Fibroblast of mammary gland (primary cell): Measurements from ENCODE around the gene POU2F3.
A peak's percentile ranks its signal among the peaks of the same experiment; 100 is the strongest.

ENCODE experiments used
- DNase-seq: peaks from one replicate; pipeline ENCODE4 v3.0.0-alpha.2; 2010; ENCODE audit warnings: low read depth
- H3K4me3 ChIP-seq: 2 replicates; pipeline ENCODE4 v1.5.1; 2011; ENCODE audit warnings: low read depth, mild to moderate bottlenecking, low read length, moderate library complexity; ENCODE audit not compliant: control insufficient read depth
- CTCF ChIP-seq: conservative IDR thresholded peaks from 2 replicates; pipeline ENCODE4 v1.5.1; 2011; ENCODE audit warnings: low read depth, low read length, inconsistent platforms; ENCODE audit not compliant: control insufficient read depth, insufficient read depth

Gene POU2F3

DNA sequence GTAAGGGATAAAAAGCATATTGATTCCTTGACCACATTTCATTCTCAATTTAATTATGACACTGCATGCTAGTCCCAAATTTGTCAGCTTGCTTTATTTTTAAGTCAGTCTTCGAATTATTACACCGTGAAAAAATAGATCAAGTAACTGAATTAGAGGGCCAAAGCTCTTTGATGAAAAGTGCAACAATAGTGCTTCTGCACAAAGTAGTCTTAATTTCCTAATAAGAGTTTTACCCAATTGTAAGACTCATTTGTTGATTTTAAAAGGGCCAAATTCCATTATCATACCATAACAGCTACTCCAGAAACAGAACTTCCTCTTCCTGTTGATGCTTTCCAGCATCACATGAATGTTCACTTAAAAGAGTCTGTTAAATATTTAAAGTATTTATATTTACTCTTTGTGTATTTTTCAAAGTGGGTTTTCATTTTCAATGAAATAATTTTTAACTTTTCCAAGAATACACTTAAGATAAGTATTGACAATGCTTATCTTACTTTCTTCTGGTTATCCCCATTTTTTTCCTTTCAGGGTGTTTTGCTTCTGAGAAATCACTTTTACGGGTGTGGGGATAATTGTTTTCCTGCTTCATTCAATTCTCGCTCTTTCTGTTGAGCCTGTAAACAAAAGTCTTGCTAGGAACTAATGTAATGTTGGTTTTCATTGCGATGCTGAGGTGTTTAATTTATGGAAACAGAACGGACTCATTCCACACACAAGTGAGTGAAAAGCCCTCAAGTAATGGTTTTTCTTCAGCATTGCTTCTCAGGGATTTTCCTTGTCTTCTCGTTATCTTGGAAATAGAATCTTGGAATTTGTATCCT is 98.4 kb downstream of the POU2F3 start:
- TF ChIP-seq CTCF = no peak
- H3K4me3 ChIP-seq = peak overlapping the region; percentile 91
- DNase-seq = peak; percentile 49

DNA sequence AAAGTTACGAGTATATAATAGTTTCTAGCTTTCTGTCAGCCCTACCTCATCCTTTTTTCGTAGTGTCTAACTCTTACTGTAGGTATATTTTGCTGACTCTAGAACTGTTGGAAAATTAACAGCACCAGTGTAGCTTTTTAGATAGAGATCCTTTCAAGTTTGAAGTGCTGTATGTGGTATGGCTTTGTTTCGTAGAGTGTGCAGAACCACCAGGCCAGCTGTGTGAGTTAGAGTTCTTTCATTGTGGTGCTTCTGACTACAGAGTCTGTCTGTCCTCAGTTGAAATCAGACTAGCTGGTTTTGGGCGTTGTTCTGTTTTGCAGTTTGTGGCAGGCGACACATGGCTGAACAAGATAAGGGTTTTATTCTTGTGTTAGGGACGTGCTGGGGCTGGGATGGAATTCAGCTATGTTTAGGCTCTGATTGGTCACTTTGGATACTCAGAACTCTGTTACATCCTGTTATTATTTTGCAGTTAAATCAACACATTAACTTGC is 99.5 kb downstream of the POU2F3 start:
- no peak for TF ChIP-seq CTCF
- DNase-seq = peak; percentile 35
- peak overlapping the region; percentile 33 for H3K4me3 ChIP-seq

GRCh38 chr11:120340529-120340928 is 100.6 kb downstream of the POU2F3 start:
- DNase-seq = peak; percentile 49
- no peak for TF ChIP-seq CTCF
- no peak overlapping the region for H3K4me3 ChIP-seq

DNA sequence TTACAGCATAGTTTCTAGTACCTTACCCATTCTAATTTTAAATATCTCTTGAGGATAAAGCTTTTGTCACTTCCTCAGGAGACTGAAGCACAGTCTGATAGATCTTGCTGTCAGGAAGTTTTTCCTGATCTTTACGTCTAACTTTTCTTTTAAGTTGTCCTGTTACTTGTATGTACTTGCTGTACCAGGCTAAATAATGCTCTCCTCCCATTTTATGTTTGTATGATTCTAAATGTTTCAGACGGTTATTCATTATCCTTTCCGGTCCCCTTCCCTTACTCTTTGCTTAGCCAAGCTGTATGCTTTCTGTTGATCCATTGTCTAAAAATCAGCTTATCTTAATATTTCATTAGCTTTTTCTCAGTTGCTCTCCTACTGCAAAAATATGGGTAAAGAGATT is 102.3 kb downstream of the POU2F3 start:
- TF ChIP-seq CTCF = no peak
- DNase-seq = no peak
- H3K4me3 ChIP-seq = no peak overlapping the region

- DNase-seq = no peak
- TF ChIP-seq CTCF = no peak
- no peak overlapping the region for H3K4me3 ChIP-seq
Observed at GRCh38 chr11:120342678-120343077, 102.7 kb downstream of the POU2F3 start.

DNA sequence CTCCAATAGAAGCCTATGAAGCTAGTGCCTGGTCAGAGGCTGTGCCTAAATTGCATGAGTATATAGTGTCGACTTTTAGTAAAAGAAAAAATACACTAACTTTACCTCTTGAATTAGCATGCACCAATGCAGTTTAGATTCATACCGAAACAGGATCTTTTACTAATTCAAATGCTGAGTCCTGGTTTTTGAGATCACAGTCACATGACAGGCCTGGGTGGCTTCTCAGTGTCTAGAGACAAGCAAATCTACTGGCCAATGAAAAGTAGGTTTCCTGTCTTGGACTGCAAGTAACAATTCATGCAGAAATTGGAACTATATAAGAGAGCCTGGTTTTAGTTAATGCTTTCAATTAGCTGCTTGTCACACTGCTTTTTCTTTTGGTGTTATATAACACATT is 103.5 kb downstream of the POU2F3 start:
- H3K4me3 ChIP-seq = no peak overlapping the region
- TF ChIP-seq CTCF = no peak
- DNase-seq = no peak
